HG03439 (cell line): ENCODE results near the gene UBE2E1.
A peak's percentile ranks its signal among the peaks of the same experiment; 100 is the strongest.
"Not testable (repeated sequence)": the region's sequence is repeated elsewhere in the genome, so short reads cannot be mapped to it uniquely, and the experiment has no call there.

ENCODE experiments used
- ATAC-seq: cut with Tn5 transposase; IDR thresholded peaks from one replicate; pipeline ENCODE4 v1.9.1; 2021; ENCODE audit warnings: mild to moderate bottlenecking, moderate library complexity; ENCODE audit not compliant: unreplicated experiment

UBE2E1 gene

DNA sequence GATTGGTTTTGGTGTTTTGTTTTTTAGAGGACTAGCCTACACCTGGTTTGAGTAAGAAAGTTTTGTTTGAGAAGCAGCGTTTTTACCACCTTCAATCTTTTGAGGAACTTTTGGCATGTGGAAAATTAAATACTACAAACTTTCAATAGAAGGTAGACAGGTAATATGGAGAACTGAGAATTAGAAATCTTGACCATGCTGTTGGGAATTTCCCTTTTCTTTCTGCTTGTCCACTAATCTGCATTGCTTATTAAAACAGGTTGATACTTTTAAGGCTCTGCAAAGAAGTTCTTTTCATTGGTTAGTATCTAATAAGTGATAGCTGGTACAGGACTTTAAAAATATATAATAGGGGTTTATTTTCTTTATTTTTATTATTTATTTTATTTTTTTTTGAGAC lies 31.9 kb downstream of the UBE2E1 start:
- ATAC-seq, result peak; percentile 46

DNA sequence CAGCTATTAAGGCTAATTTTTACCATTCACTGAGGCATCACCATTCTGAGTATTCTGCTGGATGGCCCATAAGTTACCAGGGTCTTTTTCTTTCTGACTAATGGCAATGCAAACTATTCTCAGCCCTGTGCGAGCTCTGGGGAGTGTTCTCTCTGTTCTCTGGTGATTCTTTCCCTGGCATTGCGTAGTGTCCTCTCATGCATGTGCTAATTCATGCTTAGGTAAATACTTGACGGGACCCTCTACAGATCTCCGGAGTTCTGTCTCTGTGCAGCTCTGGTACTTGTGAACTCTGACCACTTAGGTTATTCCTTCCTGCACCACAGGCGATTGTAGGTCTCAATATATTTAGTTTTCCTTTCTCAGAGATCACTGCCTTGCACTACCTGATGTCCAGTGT lies 34.8 kb downstream of the UBE2E1 start:
- ATAC-seq, result no peak

DNA sequence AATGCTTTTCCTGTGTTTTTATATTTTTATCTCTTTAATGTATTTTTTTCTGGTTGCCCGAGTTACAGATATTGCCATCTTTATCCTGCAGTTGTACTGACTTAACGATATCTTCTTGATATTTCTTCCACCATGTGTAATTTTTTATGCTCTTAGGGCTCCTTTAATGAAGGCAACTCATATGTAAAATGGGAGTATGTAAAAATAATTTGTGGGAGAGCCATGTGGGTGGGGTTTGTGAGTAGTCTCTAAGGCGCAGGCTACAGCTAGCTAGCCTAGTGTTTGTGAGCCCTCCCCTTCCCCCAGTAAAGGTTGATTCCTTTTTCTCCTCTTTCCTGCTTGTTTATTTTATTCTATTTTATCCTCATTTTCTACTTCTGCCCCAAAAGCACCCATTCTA lies 38.1 kb downstream of the UBE2E1 start:
- no peak for ATAC-seq

GRCh38 chr3:23845326-23846216 lies 39.8 kb downstream of the UBE2E1 start:
- no peak for ATAC-seq

- not testable (repeated sequence) for ATAC-seq
These were observed 43.7 kb downstream of the UBE2E1 start for GRCh38 chr3:23849462-23849861.

DNA sequence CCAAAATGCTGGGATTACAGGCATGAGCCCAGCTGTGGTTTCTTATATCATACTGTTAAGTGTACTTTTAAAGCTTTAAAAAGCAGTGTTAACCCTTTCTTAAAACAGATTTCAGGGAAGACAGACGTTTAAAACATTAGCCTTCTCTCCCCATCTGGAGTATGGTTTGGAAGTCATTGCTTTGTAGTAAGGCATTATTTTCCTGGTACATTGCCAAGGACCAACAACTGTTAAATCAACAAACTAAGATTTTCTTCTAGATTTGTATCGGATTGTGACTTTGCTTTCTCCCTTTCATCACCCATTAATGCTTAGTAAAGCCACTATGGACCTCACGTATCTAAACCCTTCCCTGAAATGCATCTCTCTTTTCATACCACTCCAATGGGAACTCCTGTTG lies 50.5 kb downstream of the UBE2E1 start:
- ATAC-seq, result no peak

GRCh38 chr3:23859012-23859743 lies 53.4 kb downstream of the UBE2E1 start:
- no peak for ATAC-seq

- no peak for ATAC-seq
These were observed 54.2 kb downstream of the UBE2E1 start for GRCh38 chr3:23859839-23860382.

DNA sequence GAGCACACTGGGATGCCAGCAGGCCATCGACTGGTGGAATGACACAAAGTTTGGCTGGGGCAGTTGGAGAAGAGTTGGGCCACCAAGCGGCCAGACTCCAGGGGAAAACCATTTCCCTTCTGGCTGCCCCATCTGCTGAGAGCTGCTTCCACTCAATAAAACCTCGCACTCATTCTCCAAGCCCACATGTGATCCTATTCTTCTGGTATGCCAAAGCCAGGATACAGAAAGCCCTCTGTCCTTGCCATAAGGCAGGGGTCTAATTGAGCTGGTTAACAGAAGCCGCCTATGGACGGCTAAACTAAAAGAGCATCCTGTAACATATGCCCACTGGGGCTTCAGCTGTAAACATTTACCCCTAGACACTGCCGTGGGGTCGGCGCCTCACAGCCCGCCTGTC lies 55.9 kb downstream of the UBE2E1 start:
- no peak for ATAC-seq

DNA sequence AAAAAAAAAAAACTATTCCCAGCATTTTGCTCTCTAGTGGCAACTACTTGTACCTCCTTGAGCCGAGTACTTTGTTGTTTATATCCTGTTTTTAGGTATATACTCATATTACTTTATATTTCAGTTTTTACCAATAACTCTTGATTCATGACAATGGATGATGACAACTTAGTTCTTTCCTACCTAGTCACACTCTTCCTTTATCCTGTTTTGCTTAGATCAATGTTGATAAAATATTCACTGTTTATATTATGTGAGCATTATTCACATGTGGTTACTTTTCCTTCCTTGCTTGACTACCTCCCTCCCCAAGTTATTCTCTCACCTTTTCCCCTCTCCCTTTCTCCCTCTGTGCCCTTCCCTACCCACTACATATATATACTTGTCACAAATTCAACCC lies 57.3 kb downstream of the UBE2E1 start:
- ATAC-seq, result no peak

GRCh38 chr3:23864931-23865330 lies 59.2 kb downstream of the UBE2E1 start:
- no peak for ATAC-seq

DNA sequence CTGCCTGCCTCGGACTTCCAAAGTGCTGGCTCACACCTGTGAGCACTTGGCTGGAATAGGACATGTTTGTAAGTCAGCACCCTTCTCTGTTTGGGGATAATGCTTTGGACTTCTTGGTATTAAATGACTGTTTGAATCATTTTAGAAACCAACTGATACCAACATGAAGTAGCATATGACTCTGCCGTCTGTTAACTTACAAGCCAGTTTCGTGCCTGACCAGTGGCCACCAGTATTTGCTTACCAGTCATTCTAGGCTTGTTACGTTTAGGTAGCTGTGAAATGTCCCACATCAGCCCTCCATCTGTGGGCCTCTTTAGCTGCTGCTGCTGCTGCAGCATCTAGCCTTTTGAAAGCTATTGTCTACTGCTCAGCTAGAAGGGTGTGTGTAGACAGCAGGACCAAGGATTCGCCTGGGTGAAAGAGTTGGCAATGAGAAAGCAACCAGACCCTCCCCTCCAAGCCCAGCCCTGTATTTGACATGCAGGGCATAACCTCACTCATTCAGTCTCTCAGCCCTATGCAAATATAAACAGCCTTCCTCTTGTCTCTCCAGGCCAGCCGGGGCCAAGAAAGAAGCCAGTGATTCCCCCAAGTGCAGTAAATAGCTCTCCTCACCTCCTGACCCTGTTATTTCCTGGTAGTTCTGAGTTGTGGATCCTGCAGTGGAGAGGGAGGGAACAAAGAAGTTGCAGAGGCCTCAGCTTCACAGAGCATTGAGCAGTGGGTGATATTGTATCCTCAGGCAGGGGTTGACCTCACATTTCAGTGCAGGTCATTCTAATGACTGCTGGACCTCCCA lies 60.0 kb downstream of the UBE2E1 start:
- peak; percentile 94 for ATAC-seq

- no peak for ATAC-seq
These were observed 61.6 kb downstream of the UBE2E1 start for GRCh38 chr3:23867400-23867799.

GRCh38 chr3:23867838-23868237 lies 62.1 kb downstream of the UBE2E1 start:
- ATAC-seq, result no peak

DNA sequence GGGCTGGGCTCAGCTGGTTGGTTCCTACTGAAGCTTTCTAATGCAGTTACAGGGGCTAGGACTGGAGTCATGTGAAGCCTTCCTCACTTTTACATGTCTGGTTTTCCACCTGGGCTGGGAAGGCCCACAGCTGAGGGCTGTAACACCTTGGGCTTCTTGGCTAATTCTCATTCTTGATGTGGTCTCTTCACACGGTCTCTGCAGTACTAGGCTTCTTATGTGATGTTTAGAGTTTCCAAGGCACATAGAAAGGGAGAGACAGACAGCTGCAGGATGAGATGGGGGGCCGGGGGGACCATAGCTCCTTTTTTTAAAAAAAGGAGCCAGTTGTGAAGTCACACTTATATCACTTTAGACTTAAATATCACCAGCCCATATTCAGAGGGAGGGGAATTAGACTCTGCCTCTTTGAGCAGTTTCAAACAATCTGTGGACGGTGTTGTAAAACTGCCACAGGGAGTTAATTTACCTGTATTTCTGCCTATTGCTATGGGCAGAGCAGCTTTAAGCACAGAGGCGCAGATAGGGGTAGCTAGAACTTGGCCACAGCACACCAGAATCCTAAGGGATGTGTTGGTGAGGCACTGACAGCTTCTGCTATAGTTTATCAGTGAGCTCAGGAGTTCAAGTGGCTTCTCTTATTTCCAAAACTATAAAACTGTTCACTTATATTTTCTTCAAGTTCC lies 64.4 kb downstream of the UBE2E1 start:
- no peak for ATAC-seq

- not testable (repeated sequence) for ATAC-seq
These were observed 64.9 kb downstream of the UBE2E1 start for GRCh38 chr3:23870663-23871043.

GRCh38 chr3:23871361-23871760 lies 65.6 kb downstream of the UBE2E1 start:
- not testable (repeated sequence) for ATAC-seq

GRCh38 chr3:23872330-23872729 lies 66.6 kb downstream of the UBE2E1 start:
- no peak for ATAC-seq

- ATAC-seq, result no peak
These were observed 68.2 kb downstream of the UBE2E1 start for GRCh38 chr3:23873941-23874340.

DNA sequence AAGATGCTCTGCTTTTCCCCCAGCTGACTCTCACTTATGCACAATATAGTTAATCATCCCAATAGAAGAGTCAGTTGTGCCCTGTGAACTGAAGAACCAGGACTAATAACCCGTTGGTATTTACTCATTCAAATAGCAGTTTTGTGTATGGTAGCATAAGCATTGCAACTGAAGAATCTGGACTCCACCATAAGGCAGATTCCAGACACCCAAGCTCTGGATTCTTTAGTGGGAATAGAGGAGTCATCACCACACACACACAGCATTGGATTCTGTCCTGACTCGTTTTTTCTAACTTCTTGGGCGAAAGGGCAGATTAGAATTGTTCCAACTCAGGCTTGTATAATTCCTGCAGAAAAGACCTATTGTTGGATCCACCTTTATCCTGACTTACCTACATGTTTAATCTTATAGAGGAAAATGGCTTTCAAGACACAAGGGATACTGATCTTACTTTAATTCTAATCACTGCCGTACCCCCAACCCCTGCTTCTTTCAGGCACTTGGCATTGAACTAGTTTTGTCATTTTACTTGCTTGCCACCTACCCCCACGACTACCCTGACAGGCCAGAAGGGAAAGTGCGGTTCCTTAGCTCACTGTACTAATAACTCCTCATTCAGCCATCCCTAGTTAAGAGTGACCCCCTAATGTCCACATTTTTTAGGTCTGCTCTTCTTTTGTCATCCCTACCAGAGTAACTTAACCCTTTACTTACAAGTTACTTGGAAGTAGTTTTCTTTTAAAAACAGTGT lies 68.8 kb downstream of the UBE2E1 start:
- no peak for ATAC-seq
